Natural killer cell treated with Interleukin-12 subunit alpha and Interleukin-12 subunit beta and Interleukin-15 and Interleukin-18, amount 100 ng/mL, for 72 hours (primary cell): Measurements from ENCODE around the gene RBM38. TPM values are rescaled to one million over a fixed set of nuclear protein-coding genes. Genes with fewer than 3 reads are reported as not detected.
"Not testable (repeated sequence)": the region's sequence is repeated elsewhere in the genome, so short reads cannot be mapped to it uniquely, and the experiment has no call there.

Experiments
- ATAC-seq, 2 donors: fragments of 150-1000 bp; cut with Tn5 transposase in 1 of 2; sonication (Bioruptor Pico), chemical (Tn5 transposase) in 1 of 2; 2 replicates each; pipeline ENCODE4 v1.10.0; 2021
- DNase-seq: peaks from one replicate; pipeline ENCODE4 v3.0.0; 2022; ENCODE audit warnings: low spot score
- H3K27ac Mint-ChIP-seq, 2 donors: 1 replicate in 1 of 2; 2 replicates in 1 of 2; pipeline ENCODE4 v1.8.0; 2022; ENCODE audit warnings: mixed read lengths in 2 of 2, mild to moderate bottlenecking in 1 of 2, moderate library complexity in 1 of 2
- H3K27me3 Mint-ChIP-seq, 2 donors: 1 replicate in 1 of 2; 2 replicates in 1 of 2; pipeline ENCODE4 v1.8.0; 2022; ENCODE audit warnings: mixed read lengths in 2 of 2
- H3K36me3 Mint-ChIP-seq: one replicate; pipeline ENCODE4 v1.8.0; 2022; ENCODE audit warnings: mixed read lengths
- H3K4me1 Mint-ChIP-seq, 2 donors: 1 replicate in 1 of 2; 2 replicates in 1 of 2; pipeline ENCODE4 v1.8.0; 2022; ENCODE audit warnings: low read depth in 2 of 2, mixed read lengths in 2 of 2, mild to moderate bottlenecking in 1 of 2
- H3K4me3 Mint-ChIP-seq: one replicate; pipeline ENCODE4 v1.8.0; 2022; ENCODE audit warnings: mixed read lengths
- H3K9me3 Mint-ChIP-seq: 2 replicates; pipeline ENCODE4 v1.8.0; 2022; ENCODE audit warnings: mixed read lengths
- total RNA-seq, 2 donors: library from RNA; stranded (reverse); gene quantifications; one replicate each; pipeline ENCODE4 v1.2.3, GENCODE V29; 2022

RBM38 gene
- total RNA-seq, 2 donors from 2014 or later: 18.3 to 29.2 TPM

DNA sequence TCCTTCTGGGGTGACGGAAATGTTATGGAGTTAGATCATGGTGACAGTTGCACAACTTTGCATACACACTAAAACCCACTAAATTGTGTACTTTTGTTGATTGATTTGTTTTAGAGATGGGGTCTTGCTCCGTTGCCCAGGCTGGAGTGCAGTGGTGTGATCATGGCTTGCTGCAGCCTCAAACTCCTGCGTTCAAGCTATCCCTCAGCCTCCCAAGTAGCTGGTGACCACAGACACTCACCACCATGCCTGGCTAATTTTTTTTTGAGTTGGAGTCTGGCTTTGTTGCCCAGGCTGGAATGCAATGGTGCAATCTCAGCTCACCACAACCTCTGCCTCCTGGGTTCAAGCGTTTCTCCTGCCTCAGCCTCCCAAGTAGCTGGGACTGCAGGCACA is 39.0 kb downstream of the RBM38 start:
- H3K27me3 Mint-ChIP-seq, H3K9me3 Mint-ChIP-seq, H3K36me3 Mint-ChIP-seq, H3K27ac Mint-ChIP-seq, DNase-seq, ATAC-seq: not testable (repeated sequence)
- Mint-ChIP-seq H3K4me3 (peak overlapping the region; percentile 3), H3K4me1 (peaks cover 45 to 50% of the 10 kb centered on the region in 2 donors)

DNA sequence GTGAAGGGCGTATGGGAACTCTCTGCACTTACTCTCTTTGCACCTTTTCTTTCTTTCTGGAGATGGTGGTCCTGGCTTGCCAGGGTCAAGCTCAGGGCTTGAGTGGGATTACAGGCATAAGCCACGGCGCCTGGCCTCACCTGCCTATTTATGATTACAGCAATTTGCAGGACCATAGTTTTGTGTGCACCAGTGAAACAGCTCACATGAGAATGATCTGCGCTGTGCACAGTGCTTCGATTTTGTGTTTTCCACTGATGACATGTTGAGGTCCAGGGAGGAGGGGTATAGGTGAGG is 40.3 kb downstream of the RBM38 start:
- H3K36me3 Mint-ChIP-seq: no peaks in the 10 kb centered on the region
- H3K4me1 Mint-ChIP-seq: peaks cover 45 to 59% of the 10 kb centered on the region in 2 donors
- no peak overlapping the region for H3K27ac Mint-ChIP-seq
- ATAC-seq: no peak
- peaks cover 2 to 5% of the 10 kb centered on the region in 2 donors for H3K27me3 Mint-ChIP-seq
- DNase-seq: no peak
- H3K4me3 Mint-ChIP-seq: peak overlapping the region; percentile 22
- no peaks in the 10 kb centered on the region for H3K9me3 Mint-ChIP-seq

DNA sequence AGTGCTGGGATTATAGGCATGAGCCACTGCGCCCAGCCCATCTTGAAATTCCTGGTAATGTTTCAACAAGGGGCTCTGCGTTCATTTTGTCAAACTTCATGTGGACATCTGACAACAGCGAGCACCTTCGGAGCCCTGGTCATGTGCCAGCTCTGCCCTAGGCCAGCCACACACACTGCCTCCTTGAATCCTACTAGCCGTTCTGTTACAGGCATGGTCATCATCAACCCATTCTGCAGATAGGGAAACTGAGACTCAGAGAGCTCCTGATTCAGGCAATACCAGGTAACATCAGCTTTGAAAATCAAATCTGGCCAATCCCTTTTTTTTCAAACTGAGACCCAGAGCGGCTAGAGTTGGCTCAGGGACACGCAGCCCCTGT is 41.3 kb downstream of the RBM38 start:
- H3K4me1 Mint-ChIP-seq: peaks cover 45 to 56% of the 10 kb centered on the region in 2 donors
- H3K27me3 Mint-ChIP-seq: peaks cover 2 to 5% of the 10 kb centered on the region in 2 donors
- peak overlapping the region; percentile 76 for H3K4me3 Mint-ChIP-seq
- H3K36me3 Mint-ChIP-seq: no peaks in the 10 kb centered on the region
- no peak for ATAC-seq
- no peaks in the 10 kb centered on the region for H3K9me3 Mint-ChIP-seq
- peak overlapping the region; percentile 89 to 93 for H3K27ac Mint-ChIP-seq
- no peak for DNase-seq

DNA sequence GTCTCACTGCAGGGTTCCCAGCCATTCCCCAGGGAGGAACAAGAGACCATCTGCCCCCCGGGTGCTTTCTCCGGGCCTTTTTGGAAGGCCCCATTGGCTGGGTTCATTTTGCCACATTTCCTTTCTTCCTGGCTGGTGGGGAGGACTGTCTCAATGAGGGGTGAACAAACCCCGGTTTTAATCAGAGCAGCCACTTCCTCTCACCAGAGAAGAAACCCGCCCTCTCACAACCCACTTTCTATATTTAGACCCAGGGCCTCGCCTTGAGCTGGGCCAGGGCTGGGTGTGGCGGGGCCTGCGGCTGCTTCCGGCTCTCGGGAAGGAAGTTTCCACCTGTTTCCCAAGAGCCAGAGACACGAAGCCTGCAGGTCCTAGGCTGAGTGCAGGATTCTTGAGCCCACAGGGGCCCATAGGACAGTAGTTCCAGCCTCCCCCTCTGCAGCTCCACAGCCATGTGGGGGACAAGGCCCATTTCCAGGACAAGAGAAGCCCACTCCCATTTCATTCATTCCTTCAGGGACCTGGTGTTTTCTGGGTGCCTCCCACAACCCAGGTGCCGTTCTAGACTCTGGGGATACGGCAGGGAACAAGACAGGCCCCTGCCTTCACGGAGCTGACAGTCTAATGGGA is 41.8 kb downstream of the RBM38 start:
- Mint-ChIP-seq H3K4me1 (peaks cover 45 to 56% of the 10 kb centered on the region in 2 donors), H3K27me3 (peaks cover 2 to 5% of the 10 kb centered on the region in 2 donors), H3K9me3 (no peaks in the 10 kb centered on the region), H3K4me3 (peak overlapping the region; percentile 76), H3K27ac (peak overlapping the region; percentile 89 to 93), H3K36me3 (no peaks in the 10 kb centered on the region)
- ATAC-seq (peak; percentile 91 to 92), DNase-seq (peak; percentile 79)

DNA sequence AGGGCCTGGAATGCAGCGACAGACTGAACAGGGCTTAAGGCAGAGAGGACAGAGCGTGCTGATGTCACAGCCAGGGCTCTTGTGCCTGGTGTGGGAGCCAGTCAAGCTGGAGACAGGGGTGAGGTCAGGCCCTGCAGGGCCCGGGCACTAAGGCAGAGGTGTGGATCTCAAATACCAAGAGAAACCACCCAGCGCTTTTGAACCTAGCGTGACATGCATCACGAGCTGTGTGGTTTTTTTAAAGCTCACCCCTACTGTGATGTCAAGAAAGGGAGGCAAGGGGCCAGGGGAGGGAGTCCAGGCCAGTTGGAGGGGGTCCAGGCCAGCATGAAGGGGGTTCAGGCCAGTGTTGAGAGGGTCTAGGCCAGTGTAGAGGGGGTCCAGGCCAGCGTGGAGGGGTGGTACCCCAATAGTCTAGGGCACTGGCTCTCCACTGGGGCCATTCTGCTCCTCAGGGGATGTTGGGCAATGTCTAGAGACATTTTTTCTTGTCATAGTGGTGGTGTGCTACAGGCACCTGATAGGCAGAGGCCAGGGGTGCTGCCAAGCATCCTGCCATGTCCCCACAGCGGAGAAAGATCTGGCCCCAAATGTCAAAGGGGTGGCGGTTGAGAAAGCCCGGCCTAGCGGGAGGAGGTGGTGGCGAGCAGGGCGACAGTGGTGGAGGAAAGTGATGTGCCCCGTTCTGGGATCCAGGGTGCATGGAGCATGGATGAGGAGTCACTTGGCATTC is 42.6 kb downstream of the RBM38 start:
- peak overlapping the region; percentile 89 to 93 for H3K27ac Mint-ChIP-seq
- H3K4me1 Mint-ChIP-seq: peaks cover 45 to 59% of the 10 kb centered on the region in 2 donors
- peaks cover 2 to 5% of the 10 kb centered on the region in 2 donors for H3K27me3 Mint-ChIP-seq
- ATAC-seq (peak; percentile 71 to 74), DNase-seq (no peak)
- no peaks in the 10 kb centered on the region for H3K36me3 Mint-ChIP-seq
- H3K9me3 Mint-ChIP-seq: no peaks in the 10 kb centered on the region
- H3K4me3 Mint-ChIP-seq: peak overlapping the region; percentile 76

DNA sequence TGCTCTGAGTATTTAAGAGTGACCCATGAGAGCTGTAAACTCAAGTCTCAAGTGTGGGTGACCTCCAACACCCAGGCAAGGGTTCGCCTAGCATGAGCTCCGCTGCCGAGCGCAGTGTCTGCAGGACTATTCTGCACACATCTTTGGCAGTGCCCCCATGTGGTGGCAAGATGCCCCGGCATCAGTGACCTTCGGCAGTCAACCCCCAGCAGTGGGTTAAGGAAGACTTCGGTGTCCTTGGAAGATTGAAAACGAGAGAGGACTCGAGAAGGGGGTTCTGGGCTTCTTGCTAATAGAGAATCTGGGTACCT is 43.1 kb downstream of the RBM38 start:
- H3K27ac Mint-ChIP-seq: peak overlapping the region; percentile 89 to 93

DNA sequence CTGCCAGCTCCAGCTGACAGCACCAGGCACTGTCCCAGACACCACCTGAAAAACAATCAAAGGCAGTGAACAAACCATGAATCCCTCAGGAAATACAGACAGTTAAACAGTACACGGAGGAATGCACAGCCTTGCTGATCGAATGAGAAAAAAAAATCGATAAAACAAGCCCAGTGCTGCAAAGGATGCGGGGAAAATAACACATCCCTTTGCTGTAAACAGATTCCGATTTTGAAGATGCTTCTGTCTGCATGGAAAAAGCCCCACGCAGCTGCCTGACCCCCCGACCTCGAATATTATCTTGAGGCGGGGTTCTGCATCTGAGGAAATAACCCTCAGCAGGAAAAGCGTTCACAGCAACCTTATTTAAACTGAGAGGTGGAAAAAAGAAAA is 43.9 kb downstream of the RBM38 start:
- DNase-seq: no peak
- Mint-ChIP-seq H3K9me3 (no peaks in the 10 kb centered on the region), H3K36me3 (no peaks in the 10 kb centered on the region), H3K4me1 (peaks cover 41 to 54% of the 10 kb centered on the region in 2 donors), H3K27ac (no peak overlapping the region), H3K4me3 (peak overlapping the region; percentile 76), H3K27me3 (peaks cover 0 to 2% of the 10 kb centered on the region in 2 donors)
- no peak for ATAC-seq

More for the DNA sequence above, 43.1 kb downstream of the RBM38 start:
- Mint-ChIP-seq H3K36me3 (no peaks in the 10 kb centered on the region), H3K9me3 (no peaks in the 10 kb centered on the region), H3K4me1 (peaks cover 45 to 59% of the 10 kb centered on the region in 2 donors), H3K4me3 (peak overlapping the region; percentile 76), H3K27me3 (peaks cover 2 to 5% of the 10 kb centered on the region in 2 donors)
- no peak for DNase-seq
- no peak for ATAC-seq

DNA sequence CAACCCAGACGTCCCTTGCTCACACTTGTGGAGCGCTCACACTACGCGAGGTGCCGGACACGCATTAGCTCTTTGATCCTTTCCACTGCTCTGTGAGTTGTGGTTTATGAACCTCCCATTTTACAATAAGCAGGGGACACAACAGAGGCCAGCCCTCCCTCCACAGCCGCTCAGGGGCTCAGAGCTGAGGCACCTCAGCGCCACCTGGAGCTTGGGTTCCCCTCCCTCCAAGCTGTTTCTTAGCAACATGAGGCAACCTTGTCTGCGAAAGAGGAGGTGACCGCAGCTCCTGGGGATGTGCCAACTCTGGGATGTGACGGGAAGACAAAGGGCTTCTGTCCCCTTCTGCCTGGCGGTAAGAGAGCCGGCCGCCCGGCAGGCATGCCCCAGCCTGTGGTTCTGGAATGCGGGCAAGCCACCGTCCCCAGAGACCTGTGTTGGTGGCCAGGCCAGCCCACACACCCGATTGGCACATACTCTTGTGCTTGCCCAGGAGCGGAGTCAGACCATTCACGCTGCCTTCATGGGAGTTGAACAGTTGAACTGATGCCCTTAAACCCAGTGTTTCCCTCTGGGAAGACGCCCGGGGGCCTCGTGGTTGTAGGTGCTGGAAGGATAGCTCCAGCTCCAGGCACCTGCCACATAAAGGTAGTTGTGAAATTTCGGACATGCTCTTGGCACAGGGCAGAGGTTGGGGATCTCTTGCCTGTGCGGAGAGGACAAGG is 44.5 kb downstream of the RBM38 start:
- no peak overlapping the region for H3K27ac Mint-ChIP-seq

DNA sequence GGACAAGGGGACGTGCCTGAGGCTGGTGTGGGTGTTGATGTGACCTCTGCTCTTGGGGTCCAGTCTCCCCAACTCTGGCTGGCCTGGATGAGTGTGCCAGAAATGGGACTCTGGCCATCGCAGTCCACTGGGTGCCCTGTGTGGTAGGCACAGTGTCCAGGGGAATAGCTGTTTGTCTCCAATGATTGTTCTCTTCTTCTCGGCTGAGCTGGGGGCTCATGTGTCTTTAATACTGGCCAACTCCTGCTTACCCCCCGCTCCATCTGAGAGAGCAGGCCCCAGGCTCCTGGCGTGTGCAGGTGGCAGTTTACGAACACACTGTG is 45.0 kb downstream of the RBM38 start:
- no peaks in the 10 kb centered on the region for H3K36me3 Mint-ChIP-seq
- DNase-seq: no peak
- no peaks in the 10 kb centered on the region for H3K9me3 Mint-ChIP-seq
- no peak for ATAC-seq
- peaks cover 43 to 52% of the 10 kb centered on the region in 2 donors for H3K4me1 Mint-ChIP-seq
- no peak overlapping the region for H3K27ac Mint-ChIP-seq
- no peak overlapping the region for H3K4me3 Mint-ChIP-seq
- H3K27me3 Mint-ChIP-seq: peaks cover 0 to 2% of the 10 kb centered on the region in 2 donors

More for the DNA sequence above, 44.5 kb downstream of the RBM38 start:
- DNase-seq (no peak), ATAC-seq (no peak)
- Mint-ChIP-seq H3K36me3 (no peaks in the 10 kb centered on the region), H3K27me3 (peaks cover 0 to 2% of the 10 kb centered on the region in 2 donors), H3K4me3 (no peak overlapping the region), H3K4me1 (peaks cover 43 to 56% of the 10 kb centered on the region in 2 donors), H3K9me3 (no peaks in the 10 kb centered on the region)

DNA sequence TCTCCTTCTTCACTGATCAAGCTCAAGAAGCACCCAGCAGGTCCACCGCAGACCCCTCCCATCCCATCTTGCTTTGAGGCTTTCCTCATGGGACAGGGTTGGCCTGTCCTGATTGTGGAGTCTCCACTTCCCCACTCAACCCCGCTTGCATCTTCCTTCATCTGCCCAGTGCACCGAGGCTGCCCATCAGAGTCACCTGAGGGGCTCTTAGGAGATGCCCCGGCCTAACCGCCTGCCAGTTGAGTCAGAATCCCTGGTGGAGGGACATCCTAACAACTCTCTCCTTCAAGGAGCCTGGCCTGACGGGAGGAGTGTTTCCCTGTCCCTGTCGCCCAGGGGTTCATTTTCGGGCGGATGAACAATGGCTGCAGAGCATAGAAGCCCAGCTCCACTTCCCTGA is 46.1 kb downstream of the RBM38 start:
- peaks cover 35 to 44% of the 10 kb centered on the region in 2 donors for H3K4me1 Mint-ChIP-seq
- no peak overlapping the region for H3K4me3 Mint-ChIP-seq
- peak overlapping the region; percentile 4 to 38 for H3K27ac Mint-ChIP-seq
- no peaks in the 10 kb centered on the region for H3K36me3 Mint-ChIP-seq
- ATAC-seq (no peak), DNase-seq (no peak)
- H3K9me3 Mint-ChIP-seq: no peaks in the 10 kb centered on the region
- H3K27me3 Mint-ChIP-seq: peaks cover 0 to 2% of the 10 kb centered on the region in 2 donors

DNA sequence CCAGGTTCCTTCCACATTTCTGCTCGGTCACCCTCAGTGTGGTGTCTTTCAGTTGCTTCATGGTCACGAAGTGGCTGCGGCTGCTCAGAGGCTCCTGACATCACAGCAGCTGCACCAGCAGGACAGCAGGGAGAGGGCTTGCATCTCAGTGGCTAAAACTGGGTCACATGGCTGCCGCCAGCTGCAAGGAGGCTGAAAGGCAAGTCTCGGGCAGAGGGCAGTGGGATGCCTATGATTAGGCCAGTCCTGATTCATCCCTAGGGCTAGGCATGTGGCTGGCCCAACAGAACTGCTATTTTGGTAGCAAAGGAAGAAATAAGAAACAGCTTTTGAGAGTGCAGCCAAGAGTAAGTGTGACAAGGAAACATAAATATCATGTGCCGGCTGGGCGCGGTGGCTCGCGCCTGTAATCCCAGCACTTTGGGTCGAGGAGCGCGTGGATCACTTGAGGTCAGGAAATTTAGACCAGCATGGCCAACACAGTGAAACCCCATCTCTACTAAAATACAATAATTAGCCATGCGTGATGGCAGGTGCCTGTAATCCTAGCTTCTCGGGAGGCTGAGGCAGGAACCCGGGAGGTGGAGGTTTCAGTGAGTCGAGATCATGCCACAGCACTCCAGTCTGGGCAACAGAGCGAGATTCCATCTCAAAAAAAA is 46.6 kb downstream of the RBM38 start:
- H3K9me3 Mint-ChIP-seq: no peaks in the 10 kb centered on the region
- no peak overlapping the region for H3K4me3 Mint-ChIP-seq
- peak overlapping the region; percentile 4 to 38 for H3K27ac Mint-ChIP-seq
- H3K27me3 Mint-ChIP-seq: peaks cover 0 to 2% of the 10 kb centered on the region in 2 donors
- ATAC-seq: no peak
- no peaks in the 10 kb centered on the region for H3K36me3 Mint-ChIP-seq
- peaks cover 30 to 39% of the 10 kb centered on the region in 2 donors for H3K4me1 Mint-ChIP-seq
- DNase-seq: no peak

DNA sequence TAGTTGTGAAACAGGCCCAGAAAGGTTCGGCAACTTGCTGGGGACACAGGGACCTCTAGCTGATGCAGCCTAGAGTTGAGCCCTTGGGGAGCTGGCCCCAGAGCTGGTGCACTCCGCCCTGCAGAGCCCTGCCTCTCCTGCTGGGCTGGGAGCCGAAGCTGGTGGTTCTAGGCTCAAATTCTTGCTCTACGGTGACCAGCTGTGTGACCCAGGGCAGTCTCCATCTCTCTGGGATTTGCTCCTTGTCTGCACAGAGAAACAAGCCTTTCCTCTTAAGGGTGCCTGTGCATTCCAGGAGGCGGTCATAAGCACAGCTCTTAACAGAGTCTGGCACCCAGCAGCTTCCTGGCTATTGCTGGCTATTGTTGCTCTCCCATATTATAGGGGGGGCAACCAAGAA is 47.4 kb downstream of the RBM38 start:
- Mint-ChIP-seq H3K36me3 (no peaks in the 10 kb centered on the region), H3K9me3 (no peaks in the 10 kb centered on the region), H3K27ac (no peak overlapping the region), H3K4me1 (peaks cover 23 to 31% of the 10 kb centered on the region in 2 donors), H3K27me3 (peaks cover 0 to 2% of the 10 kb centered on the region in 2 donors), H3K4me3 (no peak overlapping the region)
- no peak for DNase-seq
- no peak for ATAC-seq

DNA sequence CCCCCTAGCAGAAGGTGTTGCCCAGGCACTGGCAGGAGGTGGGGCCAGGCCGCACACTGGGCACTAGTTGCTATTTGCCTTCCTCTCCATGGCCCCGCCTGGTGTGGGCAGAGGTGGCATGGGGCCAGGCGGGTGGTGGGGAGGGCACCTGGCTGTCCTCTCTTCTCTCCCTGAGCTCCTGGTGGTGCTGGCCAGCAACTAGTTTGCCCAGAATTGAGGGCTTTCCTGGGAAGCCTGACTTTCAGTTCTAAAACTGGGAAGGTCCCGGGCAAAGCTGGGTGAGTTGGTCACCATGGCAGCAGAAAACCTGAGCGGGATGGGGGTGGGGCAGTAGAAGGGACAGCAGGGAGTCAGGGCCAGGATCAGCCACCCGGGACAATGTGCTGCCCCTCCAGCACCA is 48.2 kb downstream of the RBM38 start:
- no peak for DNase-seq
- Mint-ChIP-seq H3K4me3 (no peak overlapping the region), H3K27ac (no peak overlapping the region), H3K9me3 (no peaks in the 10 kb centered on the region), H3K4me1 (peaks cover 14 to 22% of the 10 kb centered on the region in 2 donors), H3K36me3 (no peaks in the 10 kb centered on the region), H3K27me3 (no peaks in the 10 kb centered on the region)
- ATAC-seq: no peak

DNA sequence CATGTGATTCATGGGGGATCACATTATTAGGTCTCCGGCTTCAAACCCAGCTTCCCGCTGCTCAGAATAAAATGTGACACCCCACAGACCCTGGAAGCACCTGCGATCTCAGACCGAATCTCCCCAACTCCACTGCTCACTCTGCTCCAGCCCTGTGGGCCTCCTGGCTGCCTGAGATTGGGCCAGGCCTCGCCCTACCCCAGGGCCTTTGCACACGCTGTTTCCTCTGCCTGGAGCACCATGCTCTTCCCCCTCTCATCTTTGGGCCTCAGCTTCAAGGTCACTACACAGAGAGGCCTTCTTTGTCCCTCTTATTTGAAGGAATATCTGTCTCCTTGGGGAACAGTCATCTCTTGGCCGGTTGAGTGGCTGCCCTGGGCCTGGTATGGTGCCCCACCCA is 48.8 kb downstream of the RBM38 start:
- ATAC-seq (no peak), DNase-seq (no peak)
- no peaks in the 10 kb centered on the region for H3K9me3 Mint-ChIP-seq
- H3K27me3 Mint-ChIP-seq: no peaks in the 10 kb centered on the region
- H3K27ac Mint-ChIP-seq: no peak overlapping the region
- H3K36me3 Mint-ChIP-seq: no peaks in the 10 kb centered on the region
- H3K4me3 Mint-ChIP-seq: no peak overlapping the region
- H3K4me1 Mint-ChIP-seq: peaks cover 8 to 17% of the 10 kb centered on the region in 2 donors
